IMR-90 (cell line): ENCODE results near the gene RGS10. TPM values are rescaled to one million over a fixed set of nuclear protein-coding genes. Genes with fewer than 3 reads are reported as not detected.
A peak's percentile ranks its signal among the peaks of the same experiment; 100 is the strongest.

Source experiments
- ATAC-seq: fragments of 200-7000 bp; cut with Tn5 transposase; 2 replicates; pipeline ENCODE4 v1.9.1; 2020; ENCODE audit warnings: low read depth, mild to moderate bottlenecking, moderate library complexity
- BruUV-seq: library from RNA; stranded (reverse); fragments of 400-500 nt; replicated peaks from 2 replicates; lab custom pipeline; 2021; lab: Mats Ljungman, UMichigan
- CTCF ChIA-PET: fragments of 300-600 bp; formaldehyde crosslinking; extraction: SDS; loops from one replicate; lab custom pipeline; 2021; ENCODE audit warnings: antibody characterized with exemption; lab: Yijun Ruan, JAX
- POLR2A ChIA-PET: fragments of 300-600 bp; sonication (Branson Sonifier 250); formaldehyde crosslinking; loops from one replicate; lab custom pipeline; 2022; ENCODE audit warnings: antibody characterized with exemption; ENCODE audit not compliant: unreplicated experiment; lab: Charles Lee
- DNase-seq: peaks from one replicate; pipeline ENCODE4 v3.0.0; 2013
- H2AFZ ChIP-seq: replicated peaks from 2 replicates; pipeline ENCODE3; 2013; ENCODE audit warnings: low read length, mild to moderate bottlenecking; ENCODE audit not compliant: poor library complexity
- H2AK5ac ChIP-seq: 2 replicates; pipeline ENCODE4 v1.6.1; 2013; ENCODE audit warnings: low read depth, low read length, inconsistent platforms
- H2AK9ac ChIP-seq: replicated peaks from 2 replicates; pipeline ENCODE3; 2013; ENCODE audit warnings: mild to moderate bottlenecking, low read depth, low read length, moderate library complexity; ENCODE audit not compliant: poor library complexity
- H2BK120ac ChIP-seq: 2 replicates; pipeline ENCODE4 v1.6.1; 2013; ENCODE audit warnings: low read depth, low read length, inconsistent platforms
- H2BK15ac ChIP-seq: 3 replicates; pipeline ENCODE4 v1.6.1; 2013; ENCODE audit warnings: low read depth, low read length, inconsistent platforms
- H2BK20ac ChIP-seq: 2 replicates; pipeline ENCODE4 v1.6.1; 2013; ENCODE audit warnings: low read depth, mild to moderate bottlenecking, inconsistent platforms, low read length, moderate library complexity
- H2BK5ac ChIP-seq: 2 replicates; pipeline ENCODE4 v1.6.1; 2013; ENCODE audit warnings: mild to moderate bottlenecking, low read depth, low read length, inconsistent platforms; ENCODE audit not compliant: poor library complexity, severe bottlenecking
- H3K14ac ChIP-seq: replicated peaks from 2 replicates; pipeline ENCODE4 v1.6.1; 2013; ENCODE audit warnings: low read depth, low read length, inconsistent platforms
- H3K18ac ChIP-seq: 2 replicates; pipeline ENCODE4 v1.6.1; 2013; ENCODE audit warnings: low read depth, low read length, control low read depth
- H3K23ac ChIP-seq: 2 replicates; pipeline ENCODE4 v1.6.1; 2013; ENCODE audit warnings: low read depth, low read length, inconsistent platforms
- H3K27ac ChIP-seq: 2 replicates; pipeline ENCODE4 v1.5.1; 2013; ENCODE audit warnings: mild to moderate bottlenecking, control low read depth, low read length; ENCODE audit not compliant: insufficient read depth
- H3K27me3 ChIP-seq: 2 replicates; pipeline ENCODE4 v1.6.1; 2013; ENCODE audit warnings: low read length; ENCODE audit not compliant: control insufficient read depth, insufficient read depth
- H3K36me3 ChIP-seq: 2 replicates; pipeline ENCODE4 v1.6.1; 2013; ENCODE audit warnings: low read length, mixed read lengths; ENCODE audit not compliant: control insufficient read depth, insufficient read depth
- H3K4ac ChIP-seq: 2 replicates; pipeline ENCODE4 v1.6.1; 2013; ENCODE audit warnings: low read depth, low read length, inconsistent platforms
- H3K4me1 ChIP-seq: 2 replicates; pipeline ENCODE4 v1.6.1; 2013; ENCODE audit warnings: low read length, mixed read lengths; ENCODE audit not compliant: control insufficient read depth, insufficient read depth
- H3K4me2 ChIP-seq: 2 replicates; pipeline ENCODE4 v1.6.1; 2013; ENCODE audit warnings: low read depth, mild to moderate bottlenecking, control low read depth, low read length, moderate library complexity
- H3K4me3 ChIP-seq: 2 replicates; pipeline ENCODE4 v1.5.1; 2013; ENCODE audit warnings: low read depth, mild to moderate bottlenecking, control low read depth, low read length, moderate library complexity; ENCODE audit not compliant: insufficient read depth
- H3K56ac ChIP-seq: 2 replicates; pipeline ENCODE4 v1.6.1; 2013; ENCODE audit warnings: low read length, inconsistent platforms; ENCODE audit not compliant: insufficient read depth; ENCODE audit errors: extremely low read depth
- H3K79me1 ChIP-seq, 2 experiments: 2 replicates each; pipeline ENCODE4 v1.6.1; 2013; ENCODE audit warnings: low read length in 2 of 2, inconsistent platforms in 1 of 2, low read depth in 1 of 2
- H3K9ac ChIP-seq: 2 replicates; pipeline ENCODE4 v1.6.1; 2013; ENCODE audit warnings: low read depth, low read length, control low read depth
- H3K9me1 ChIP-seq: 2 replicates; pipeline ENCODE4 v1.6.1; 2013; ENCODE audit warnings: low read length, inconsistent platforms; ENCODE audit not compliant: insufficient read depth
- H3K9me3 ChIP-seq: 2 replicates; pipeline ENCODE4 v1.6.1; 2013; ENCODE audit warnings: low read length; ENCODE audit not compliant: control insufficient read depth, insufficient read depth
- H4K20me1 ChIP-seq: 2 replicates; pipeline ENCODE4 v1.6.1; 2013; ENCODE audit warnings: low read length, inconsistent platforms; ENCODE audit not compliant: insufficient read depth
- H4K5ac ChIP-seq: 2 replicates; pipeline ENCODE4 v1.6.1; 2013; ENCODE audit warnings: mild to moderate bottlenecking, low read depth, low read length, control low read depth
- H4K8ac ChIP-seq, 2 experiments: 2 replicates each; pipeline ENCODE4 v1.6.1; 2013; ENCODE audit warnings: low read depth in 2 of 2, low read length in 2 of 2, control low read depth in 1 of 2, inconsistent platforms in 1 of 2
- H4K91ac ChIP-seq: 2 replicates; pipeline ENCODE4 v1.6.1; 2013; ENCODE audit warnings: low read depth, low read length, inconsistent platforms; ENCODE audit not compliant: insufficient read depth
- BHLHE40 ChIP-seq: fragments of 150-350 bp; IDR thresholded peaks from 2 replicates; pipeline ENCODE4 v1.6.1; 2016; ENCODE audit warnings: mild to moderate bottlenecking, low read depth, low read length
- CEBPB ChIP-seq: IDR thresholded peaks from 2 replicates; pipeline ENCODE4 v1.6.1; 2012; ENCODE audit warnings: low read depth, low read length, improper control_type of control experiment
- FOS ChIP-seq: fragments of 150-350 bp; IDR thresholded peaks from 2 replicates; pipeline ENCODE4 v1.6.1; 2016; ENCODE audit warnings: low read depth, low read length
- MAFK ChIP-seq: IDR thresholded peaks from 2 replicates; pipeline ENCODE4 v1.6.1; 2012; ENCODE audit warnings: low read depth, low read length, improper control_type of control experiment
- MAZ ChIP-seq: IDR thresholded peaks from 2 replicates; pipeline ENCODE4 v1.6.1; 2012; ENCODE audit warnings: low read depth, mild to moderate bottlenecking, low read length, improper control_type of control experiment, moderate library complexity, borderline replicate concordance
- MXI1 ChIP-seq: IDR thresholded peaks from 2 replicates; pipeline ENCODE4 v1.6.1; 2012; ENCODE audit warnings: low read depth, mild to moderate bottlenecking, low read length, moderate library complexity, borderline replicate concordance
- NFE2L2 ChIP-seq: fragments of 150-350 bp; IDR thresholded peaks from 2 replicates; pipeline ENCODE4 v1.6.1; 2016; ENCODE audit warnings: low read depth, mild to moderate bottlenecking, low read length
- POLR2A ChIP-seq: IDR thresholded peaks from 2 replicates; pipeline ENCODE4 v1.6.1; 2012; ENCODE audit warnings: mild to moderate bottlenecking, low read depth, low read length
- RAD21 ChIP-seq: IDR thresholded peaks from 2 replicates; pipeline ENCODE4 v1.6.1; 2012; ENCODE audit warnings: low read length, improper control_type of control experiment
- RCOR1 ChIP-seq: IDR thresholded peaks from 2 replicates; pipeline ENCODE4 v1.6.1; 2012; ENCODE audit warnings: mild to moderate bottlenecking, low read length, improper control_type of control experiment; ENCODE audit not compliant: insufficient replicate concordance
- RFX5 ChIP-seq: IDR thresholded peaks from 2 replicates; pipeline ENCODE4 v1.8.0; 2012; ENCODE audit warnings: low read depth, mild to moderate bottlenecking, low read length, moderate library complexity
- SMC3 ChIP-seq: fragments of 150-350 bp; IDR thresholded peaks from 2 replicates; pipeline ENCODE4 v1.6.1; 2016; ENCODE audit warnings: low read depth, mild to moderate bottlenecking, antibody characterized with exemption, low read length, moderate library complexity
- WGBS, 2 experiments: methylation state at CpG; one replicate each; pipeline versions ENCODE4 v1.1.5 to v1.1.7; 2013; ENCODE audit warnings: missing lambda C conversion rate in 2 of 2; ENCODE audit not compliant: insufficient read length in 1 of 2; ENCODE audit errors: extremely low coverage in 2 of 2; 5-methylcytosine and 5-hydroxymethylcytosine counted together
- dilution Hi-C: fragments of 300-500 bp; cut with HindIII; formaldehyde crosslinking; loops from one replicate; pipeline ENCODE4 v1.14.3; 2018; ENCODE audit warnings: low sequenced_read_pairs; ENCODE audit not compliant: unreplicated experiment
- in situ Hi-C: fragments of 300-500 bp; cut with MboI; formaldehyde crosslinking; loops from 3 replicates; pipeline ENCODE4 v1.14.3; 2019; ENCODE audit warnings: low sequenced_read_pairs, inconsistent platforms, mixed read lengths
- intact Hi-C: fragments of 100-400 bp; cut with micrococcal nuclease; formaldehyde crosslinking; loops from 2 replicates; pipeline ENCODE4 v1.10.0; 2022
- polyA plus RNA-seq, 3 experiments: library from polyadenylated mRNA; depleted of rRNA; stranded (reverse); fragments of >200 nt; gene quantifications; 2 replicates each; pipeline ENCODE4 v1.2.3, GENCODE V29; 2012; ENCODE audit warnings: low replicate concordance in 1 of 3
- total RNA-seq: library from RNA; depleted of rRNA; stranded (reverse); fragments of >200 nt; gene quantifications from 2 replicates; pipeline ENCODE4 v1.2.3, GENCODE V29; 2012
- TF ChIP-seq, protein P1 (sequence below): fragments of 150-350 bp; IDR thresholded peaks from 2 replicates; pipeline ENCODE4 v1.6.1; 2016; ENCODE audit warnings: low read depth, mild to moderate bottlenecking, low read length, moderate library complexity, borderline replicate concordance
- TF ChIP-seq, protein P2 (sequence below): conservative IDR thresholded peaks from 2 replicates; pipeline ENCODE4 v1.5.1; 2012; ENCODE audit warnings: mild to moderate bottlenecking, low read depth, low read length, improper control_type of control experiment
- TF ChIP-seq, protein P3 (sequence below): fragments of 150-350 bp; IDR thresholded peaks from 2 replicates; pipeline ENCODE4 v1.6.1; 2017; ENCODE audit warnings: mild to moderate bottlenecking, antibody characterized with exemption, low read length, low read depth

RGS10 gene
- total and polyA plus RNA-seq, 2 of the 4 experiments (the other 2 are of a cell fraction) = 35.3 to 89.7 TPM

DNA sequence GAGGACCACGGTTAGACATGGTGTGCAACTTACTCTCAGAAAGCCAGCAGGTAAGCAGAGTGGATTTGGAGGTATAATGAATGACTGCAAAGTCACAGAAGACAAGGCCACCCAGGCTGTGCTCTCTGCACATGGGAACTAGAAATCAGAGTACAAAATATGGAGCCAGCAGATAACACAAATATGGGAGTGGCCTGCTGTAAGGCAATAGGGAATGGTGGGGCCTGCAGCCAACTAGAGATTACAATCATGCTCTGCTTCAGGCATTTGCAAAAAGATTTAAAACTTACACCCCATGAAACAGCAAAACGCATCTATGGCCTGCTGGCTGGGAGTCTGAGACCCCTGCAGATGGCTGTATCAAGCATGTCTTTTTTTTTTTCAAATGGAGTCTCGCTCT, 47.0 kb downstream of the RGS10 start:
- Histone ChIP-seq H2BK5ac (peak overlapping the region; percentile 65), H3K27me3 (no peaks in the 10 kb centered on the region), H3K9me1 (peaks cover 41% of the 10 kb centered on the region), H2AK9ac (peak overlapping the region; percentile 21), H3K9ac (no peak overlapping the region), H2BK15ac (peak overlapping the region; percentile 37; the same call in 1 of the 3 replicates), H3K9me3 (no peaks in the 10 kb centered on the region), H2BK20ac (peak overlapping the region; percentile 76), H4K20me1 (peaks cover 12% of the 10 kb centered on the region; the same call in 1 of the 2 replicates), H3K4me3 (no peak overlapping the region), H3K4ac (peak overlapping the region; percentile 84), H2AK5ac (peak overlapping the region; percentile 16; the same call in 1 of the 2 replicates), H3K23ac (0 out of 2 replicates have a peak overlapping the region, but pooled peaks have one; percentile 1), H3K56ac (0 out of 2 replicates have a peak overlapping the region, but pooled peaks have one; percentile 0), H4K91ac (peak overlapping the region; percentile 38; the same call in 1 of the 2 replicates), H3K14ac (peak overlapping the region; percentile 69), H3K36me3 (peaks cover 10% of the 10 kb centered on the region), H3K4me1 (peaks cover 31% of the 10 kb centered on the region), H3K4me2 (no peak overlapping the region), H4K5ac (peak overlapping the region; percentile 60; the same call in 1 of the 2 replicates), H3K79me1 (peaks cover 0 to 20% of the 10 kb centered on the region in 2 experiments; a peak in 2 of 4 replicates), H3K27ac (peak overlapping the region; percentile 83; the same call in 1 of the 2 replicates), H3K18ac (peak overlapping the region; percentile 18), H2BK120ac (peak overlapping the region; percentile 83), H4K8ac (peak overlapping the region in 1 of 2 experiments; percentile 61; a peak in 2 of 4 replicates), H2AFZ (no peak overlapping the region)
- POLR2A ChIA-PET = no interaction called here
- dilution Hi-C loops (no loop called here), in situ Hi-C loops (no loop called here), intact Hi-C loops (loop anchor here (2.0 kb wide), 1 partner anchor 47 kb away; the partner anchor contains the start of gene RGS10)
- CTCF ChIA-PET = interaction anchor here (1.3 kb wide), 1 partner anchor 289 kb away, joined by 3 read pairs; no protein-coding TSS in a partner anchor
- BruUV-seq = no TSS peak
- 100% methylated on average over 1 of the region's 3 CpGs; no CpG with 5 or more reads in 1 of the 2 experiments for WGBS, 2 experiments
- DNase-seq (no peak), ATAC-seq (no peak)
- no peak for TF ChIP-seq MAZ
- TF ChIP-seq MXI1 = no peak
- no peak for TF ChIP-seq CEBPB
- no peak for TF ChIP-seq RAD21
- TF ChIP-seq SMC3 = no peak
- TF ChIP-seq, protein P1, sequence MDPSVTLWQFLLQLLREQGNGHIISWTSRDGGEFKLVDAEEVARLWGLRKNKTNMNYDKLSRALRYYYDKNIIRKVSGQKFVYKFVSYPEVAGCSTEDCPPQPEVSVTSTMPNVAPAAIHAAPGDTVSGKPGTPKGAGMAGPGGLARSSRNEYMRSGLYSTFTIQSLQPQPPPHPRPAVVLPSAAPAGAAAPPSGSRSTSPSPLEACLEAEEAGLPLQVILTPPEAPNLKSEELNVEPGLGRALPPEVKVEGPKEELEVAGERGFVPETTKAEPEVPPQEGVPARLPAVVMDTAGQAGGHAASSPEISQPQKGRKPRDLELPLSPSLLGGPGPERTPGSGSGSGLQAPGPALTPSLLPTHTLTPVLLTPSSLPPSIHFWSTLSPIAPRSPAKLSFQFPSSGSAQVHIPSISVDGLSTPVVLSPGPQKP = no peak
- TF ChIP-seq, protein P2, sequence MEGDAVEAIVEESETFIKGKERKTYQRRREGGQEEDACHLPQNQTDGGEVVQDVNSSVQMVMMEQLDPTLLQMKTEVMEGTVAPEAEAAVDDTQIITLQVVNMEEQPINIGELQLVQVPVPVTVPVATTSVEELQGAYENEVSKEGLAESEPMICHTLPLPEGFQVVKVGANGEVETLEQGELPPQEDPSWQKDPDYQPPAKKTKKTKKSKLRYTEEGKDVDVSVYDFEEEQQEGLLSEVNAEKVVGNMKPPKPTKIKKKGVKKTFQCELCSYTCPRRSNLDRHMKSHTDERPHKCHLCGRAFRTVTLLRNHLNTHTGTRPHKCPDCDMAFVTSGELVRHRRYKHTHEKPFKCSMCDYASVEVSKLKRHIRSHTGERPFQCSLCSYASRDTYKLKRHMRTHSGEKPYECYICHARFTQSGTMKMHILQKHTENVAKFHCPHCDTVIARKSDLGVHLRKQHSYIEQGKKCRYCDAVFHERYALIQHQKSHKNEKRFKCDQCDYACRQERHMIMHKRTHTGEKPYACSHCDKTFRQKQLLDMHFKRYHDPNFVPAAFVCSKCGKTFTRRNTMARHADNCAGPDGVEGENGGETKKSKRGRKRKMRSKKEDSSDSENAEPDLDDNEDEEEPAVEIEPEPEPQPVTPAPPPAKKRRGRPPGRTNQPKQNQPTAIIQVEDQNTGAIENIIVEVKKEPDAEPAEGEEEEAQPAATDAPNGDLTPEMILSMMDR = no peak
- TF ChIP-seq NFE2L2 = no peak
- TF ChIP-seq, protein P3, sequence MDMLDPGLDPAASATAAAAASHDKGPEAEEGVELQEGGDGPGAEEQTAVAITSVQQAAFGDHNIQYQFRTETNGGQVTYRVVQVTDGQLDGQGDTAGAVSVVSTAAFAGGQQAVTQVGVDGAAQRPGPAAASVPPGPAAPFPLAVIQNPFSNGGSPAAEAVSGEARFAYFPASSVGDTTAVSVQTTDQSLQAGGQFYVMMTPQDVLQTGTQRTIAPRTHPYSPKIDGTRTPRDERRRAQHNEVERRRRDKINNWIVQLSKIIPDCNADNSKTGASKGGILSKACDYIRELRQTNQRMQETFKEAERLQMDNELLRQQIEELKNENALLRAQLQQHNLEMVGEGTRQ = no peak
- TF ChIP-seq BHLHE40 = no peak
- TF ChIP-seq RFX5 = no peak
- no peak for TF ChIP-seq FOS
- TF ChIP-seq RCOR1 = no peak
- no peak for TF ChIP-seq POLR2A
- TF ChIP-seq MAFK = no peak
